Measurements from ENCODE around the gene OGFR.

Gene OGFR

GRCh38 chr20:62786157-62786556, 18.5 kb upstream of the OGFR start:
- no peaks in the 10 kb centered on the region for H3K36me3 ChIP-seq (ENCODE audit: insufficient read depth)
- H4K20me1 ChIP-seq (ENCODE audit: insufficient read depth) = no peaks in the 10 kb centered on the region
- no peak overlapping the region for H3K9ac ChIP-seq
- no peak overlapping the region for H3K4me3 ChIP-seq (IDR thresholded peaks at IDR 0.05; ENCODE audit: insufficient read depth, low read depth, low read length)
- peaks cover 94% of the 10 kb centered on the region for H3K27me3 ChIP-seq (ENCODE audit: insufficient read depth, low read depth)
- H2AFZ ChIP-seq (ENCODE audit: low read depth) = no peak overlapping the region
- no peak overlapping the region for H3K4me2 ChIP-seq
- TF ChIP-seq, protein P1, sequence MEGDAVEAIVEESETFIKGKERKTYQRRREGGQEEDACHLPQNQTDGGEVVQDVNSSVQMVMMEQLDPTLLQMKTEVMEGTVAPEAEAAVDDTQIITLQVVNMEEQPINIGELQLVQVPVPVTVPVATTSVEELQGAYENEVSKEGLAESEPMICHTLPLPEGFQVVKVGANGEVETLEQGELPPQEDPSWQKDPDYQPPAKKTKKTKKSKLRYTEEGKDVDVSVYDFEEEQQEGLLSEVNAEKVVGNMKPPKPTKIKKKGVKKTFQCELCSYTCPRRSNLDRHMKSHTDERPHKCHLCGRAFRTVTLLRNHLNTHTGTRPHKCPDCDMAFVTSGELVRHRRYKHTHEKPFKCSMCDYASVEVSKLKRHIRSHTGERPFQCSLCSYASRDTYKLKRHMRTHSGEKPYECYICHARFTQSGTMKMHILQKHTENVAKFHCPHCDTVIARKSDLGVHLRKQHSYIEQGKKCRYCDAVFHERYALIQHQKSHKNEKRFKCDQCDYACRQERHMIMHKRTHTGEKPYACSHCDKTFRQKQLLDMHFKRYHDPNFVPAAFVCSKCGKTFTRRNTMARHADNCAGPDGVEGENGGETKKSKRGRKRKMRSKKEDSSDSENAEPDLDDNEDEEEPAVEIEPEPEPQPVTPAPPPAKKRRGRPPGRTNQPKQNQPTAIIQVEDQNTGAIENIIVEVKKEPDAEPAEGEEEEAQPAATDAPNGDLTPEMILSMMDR (conservative IDR thresholded peaks at IDR 0.05; ENCODE audit: low read depth, low read length) = no peak
- H3K79me2 ChIP-seq (ENCODE audit: insufficient read depth, low read depth) = no peaks in the 10 kb centered on the region
- H3K27ac ChIP-seq = no peak overlapping the region
- H3K4me1 ChIP-seq (ENCODE audit: low read depth, poor library complexity, severe bottlenecking) = no peaks in the 10 kb centered on the region

GRCh38 chr20:62787321-62787720, 17.3 kb upstream of the OGFR start:
- no peak overlapping the region for H3K4me2 ChIP-seq
- no peaks in the 10 kb centered on the region for H3K79me2 ChIP-seq (ENCODE audit: insufficient read depth, low read depth)
- TF ChIP-seq, protein P1 (conservative IDR thresholded peaks at IDR 0.05; ENCODE audit: low read depth, low read length) = no peak
- H3K27ac ChIP-seq = no peak overlapping the region
- peaks cover 85% of the 10 kb centered on the region for H3K27me3 ChIP-seq (ENCODE audit: insufficient read depth, low read depth)
- H3K4me1 ChIP-seq (ENCODE audit: low read depth, poor library complexity, severe bottlenecking) = no peaks in the 10 kb centered on the region
- no peak overlapping the region for H3K9ac ChIP-seq
- H3K4me3 ChIP-seq (IDR thresholded peaks at IDR 0.05; ENCODE audit: insufficient read depth, low read depth, low read length) = no peak overlapping the region
- no peak overlapping the region for H2AFZ ChIP-seq (ENCODE audit: low read depth)
- H4K20me1 ChIP-seq (ENCODE audit: insufficient read depth) = no peaks in the 10 kb centered on the region
- no peaks in the 10 kb centered on the region for H3K36me3 ChIP-seq (ENCODE audit: insufficient read depth)

- H2AFZ ChIP-seq (ENCODE audit: low read depth) = no peak overlapping the region
- no peak overlapping the region for H3K4me2 ChIP-seq
- H4K20me1 ChIP-seq (ENCODE audit: insufficient read depth) = no peaks in the 10 kb centered on the region
- H3K27me3 ChIP-seq (ENCODE audit: insufficient read depth, low read depth) = peaks cover 84% of the 10 kb centered on the region
- H3K4me3 ChIP-seq (IDR thresholded peaks at IDR 0.05; ENCODE audit: insufficient read depth, low read depth, low read length) = no peak overlapping the region
- H3K9ac ChIP-seq = no peak overlapping the region
- no peaks in the 10 kb centered on the region for H3K79me2 ChIP-seq (ENCODE audit: insufficient read depth, low read depth)
- TF ChIP-seq, protein P1 (conservative IDR thresholded peaks at IDR 0.05; ENCODE audit: low read depth, low read length) = no peak
- peaks cover 5% of the 10 kb centered on the region for H3K4me1 ChIP-seq (ENCODE audit: low read depth, poor library complexity, severe bottlenecking)
- no peaks in the 10 kb centered on the region for H3K36me3 ChIP-seq (ENCODE audit: insufficient read depth)
- no peak overlapping the region for H3K27ac ChIP-seq
Measured at GRCh38 chr20:62787866-62788265, 16.8 kb upstream of the OGFR start.

DNA sequence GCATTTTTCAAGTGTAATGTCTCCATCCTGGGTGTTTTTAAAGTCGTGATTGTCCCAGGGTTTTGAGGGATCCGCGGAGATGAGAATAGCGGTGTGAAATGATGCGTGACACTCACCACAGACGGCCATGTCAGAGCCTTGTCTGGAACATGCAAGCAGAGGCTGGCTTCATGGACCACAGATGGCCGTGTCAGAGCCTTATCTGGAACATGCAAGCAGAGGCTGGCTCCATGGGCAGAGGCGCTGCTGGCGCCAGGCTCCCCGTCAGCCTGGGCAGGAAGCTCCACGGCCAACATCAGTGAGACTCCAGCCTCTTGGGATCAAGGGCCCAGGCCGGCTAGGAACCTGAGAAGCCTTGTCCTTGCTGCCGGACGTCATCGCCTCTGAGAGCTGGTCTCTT, 16.0 kb upstream of the OGFR start:
- Histone ChIP-seq H3K27me3 (ENCODE audit: insufficient read depth, low read depth) (peaks cover 77% of the 10 kb centered on the region), H3K27ac (no peak overlapping the region), H3K9ac (no peak overlapping the region), H4K20me1 (ENCODE audit: insufficient read depth) (no peaks in the 10 kb centered on the region), H3K36me3 (ENCODE audit: insufficient read depth) (no peaks in the 10 kb centered on the region), H3K4me3 (IDR thresholded peaks at IDR 0.05; ENCODE audit: insufficient read depth, low read depth, low read length) (no peak overlapping the region), H3K4me2 (no peak overlapping the region), H2AFZ (ENCODE audit: low read depth) (no peak overlapping the region), H3K4me1 (ENCODE audit: low read depth, poor library complexity, severe bottlenecking) (peaks cover 11% of the 10 kb centered on the region), H3K79me2 (ENCODE audit: insufficient read depth, low read depth) (no peaks in the 10 kb centered on the region)
- TF ChIP-seq, protein P1 (conservative IDR thresholded peaks at IDR 0.05; ENCODE audit: low read depth, low read length) = no peak

All from KMS-11 (cell line).